BLaER1 treated with 17β-estradiol and CSF1 and Interleukin-3, amounts not matched to agents 10 nM and 100 nM (cell line): Measurements from ENCODE around the gene PHKA2.

Experiments
- H3K27ac ChIP-seq, 11 experiments: shearing (Covaris generic); formaldehyde crosslinking; 2 replicates each; pipeline ENCODE4 v1.8.1; 2022
- H3K27me3 ChIP-seq, 11 experiments: shearing (Covaris generic); formaldehyde crosslinking; 2 replicates each; pipeline ENCODE4 v1.8.1; 2022
- H3K36me3 ChIP-seq, 11 experiments: shearing (Covaris generic); formaldehyde crosslinking; 2 replicates each; pipeline ENCODE4 v1.8.1; 2022
- H3K4me1 ChIP-seq, 10 experiments: shearing (Covaris generic); formaldehyde crosslinking; 2 replicates each; pipeline ENCODE4 v1.8.1; 2022
- H3K4me2 ChIP-seq, 11 experiments: shearing (Covaris generic); formaldehyde crosslinking; 2 replicates each; pipeline ENCODE4 v1.8.1; 2022
- H3K4me3 ChIP-seq, 10 experiments: shearing (Covaris generic); formaldehyde crosslinking; 2 replicates each; pipeline ENCODE4 v1.8.1; 2022
- H3K9ac ChIP-seq, 11 experiments: shearing (Covaris generic); formaldehyde crosslinking; 2 replicates each; pipeline ENCODE4 v1.8.1; 2022
- H3K9me3 ChIP-seq, 11 experiments: shearing (Covaris generic); formaldehyde crosslinking; replicated peaks in 1 of 11; 2 replicates each; pipeline ENCODE4 v1.8.1; 2022
- H4K20me1 ChIP-seq, 11 experiments: shearing (Covaris generic); formaldehyde crosslinking; 2 replicates each; pipeline ENCODE4 v1.8.1; 2022
- Cebpa-rat ChIP-seq, 11 experiments: shearing (Covaris generic); IDR thresholded peaks; 2 replicates each; pipeline ENCODE4 v1.8.1; 2022

Gene PHKA2

DNA sequence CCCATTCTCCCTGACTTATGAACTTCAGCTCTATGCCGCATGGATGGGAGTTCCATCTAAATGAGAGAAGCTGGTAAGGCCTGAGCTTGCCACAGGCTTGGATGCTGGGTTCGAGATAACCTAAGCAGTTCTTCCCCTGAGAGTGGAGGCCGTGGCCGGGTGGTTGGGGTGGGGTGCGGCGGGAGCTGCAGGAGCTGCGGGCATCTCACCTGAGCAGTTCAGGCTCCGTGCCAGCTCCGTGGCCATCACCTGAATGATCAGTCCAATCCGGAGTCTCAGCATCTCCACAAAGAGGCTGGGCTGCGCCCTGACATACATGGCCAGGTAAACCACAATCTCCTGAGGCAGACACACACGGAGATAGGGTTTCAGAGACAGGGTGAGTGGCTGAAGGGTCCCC lies 77.6 kb downstream of the PHKA2 start:
- Histone ChIP-seq H3K9me3 (no peaks in the 10 kb centered on the region), H4K20me1 (peaks cover 0 to 23% (median 0%) of the 10 kb centered on the region in 11 experiments; a peak in 2 of 22 replicates), H3K4me3 (no peak overlapping the region), H3K27me3 (peaks cover 9 to 57% (median 31%) of the 10 kb centered on the region in 11 experiments; a peak in 18 of 22 replicates), H3K9ac (no peak overlapping the region), H3K4me2 (no peak overlapping the region), H3K36me3 (peaks cover 25 to 80% (median 48%) of the 10 kb centered on the region in 11 experiments; a peak in 20 of 22 replicates), H3K27ac (no peak overlapping the region), H3K4me1 (no peaks in the 10 kb centered on the region)
- TF ChIP-seq Cebpa-rat (IDR thresholded peaks at IDR 0.05) = no peak

DNA sequence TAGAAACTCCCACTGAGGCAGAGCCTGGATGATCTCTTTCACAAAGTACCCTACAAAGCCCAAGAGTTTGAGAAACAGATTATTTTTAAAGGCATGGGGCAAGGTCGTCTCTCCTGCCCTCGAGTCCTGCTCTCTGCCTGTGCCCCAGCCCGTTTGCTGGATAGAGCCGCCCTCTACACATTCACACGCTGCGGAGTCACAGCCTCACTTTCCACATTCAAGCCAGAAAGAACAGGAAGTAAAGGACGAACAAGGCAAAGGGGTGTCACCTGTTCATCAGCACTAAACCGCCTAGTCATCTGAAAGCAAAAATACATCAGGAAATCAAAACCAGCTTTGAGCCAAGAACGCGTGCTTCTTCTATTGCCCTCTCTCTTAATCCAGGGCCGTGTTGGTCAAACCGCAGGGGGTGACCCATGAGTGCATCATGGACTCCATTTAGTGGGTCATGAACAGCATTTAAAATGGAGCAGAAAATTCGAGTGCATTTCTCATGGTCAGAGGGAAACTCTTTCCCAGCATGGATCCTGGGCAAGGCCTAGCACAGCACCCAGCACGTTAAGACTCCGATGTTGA lies 83.4 kb downstream of the PHKA2 start:
- Histone ChIP-seq H3K4me2 (no peak overlapping the region), H3K9ac (no peak overlapping the region), H3K27ac (no peak overlapping the region), H3K4me1 (peaks cover 0 to 14% (median 9%) of the 10 kb centered on the region in 10 experiments; a peak in 10 of 20 replicates), H3K4me3 (no peak overlapping the region), H3K36me3 (peaks cover 0 to 43% (median 23%) of the 10 kb centered on the region in 11 experiments; a peak in 16 of 22 replicates), H4K20me1 (peaks cover 0 to 37% (median 0%) of the 10 kb centered on the region in 11 experiments; a peak in 5 of 22 replicates), H3K9me3 (no peaks in the 10 kb centered on the region), H3K27me3 (peaks cover 15 to 83% (median 54%) of the 10 kb centered on the region in 11 experiments; a peak in 19 of 22 replicates)
- no peak for TF ChIP-seq Cebpa-rat (IDR thresholded peaks at IDR 0.05)

DNA sequence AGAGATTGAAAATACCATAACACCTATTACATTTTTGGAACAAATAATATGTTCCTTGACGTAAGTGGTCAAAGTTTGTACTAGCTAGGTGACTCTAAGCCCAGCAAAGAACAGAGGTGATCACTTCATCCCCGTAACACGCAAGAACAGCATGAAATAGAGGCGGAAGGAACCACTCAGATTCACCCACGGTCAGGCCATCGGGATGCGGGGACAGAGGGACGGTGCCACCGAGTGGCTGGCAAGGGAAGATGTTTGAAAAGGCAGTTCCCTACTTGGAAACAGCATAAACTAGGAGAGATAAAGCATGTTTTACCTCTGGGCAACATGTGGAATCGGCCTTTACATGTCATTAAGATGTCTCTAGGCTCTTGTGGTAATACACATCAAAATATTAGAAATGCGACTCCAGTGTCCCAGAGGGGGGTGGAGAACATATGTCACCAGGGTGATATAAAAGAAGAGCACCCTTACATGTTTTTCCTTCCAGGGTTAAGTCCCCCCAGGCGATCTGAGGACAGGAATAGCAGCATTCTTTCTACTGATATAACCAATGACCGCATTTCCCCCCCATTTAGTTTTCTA lies 84.0 kb downstream of the PHKA2 start:
- peaks cover 0 to 39% (median 21%) of the 10 kb centered on the region in 11 experiments; a peak in 15 of 22 replicates for H3K36me3 ChIP-seq
- no peaks in the 10 kb centered on the region for H3K9me3 ChIP-seq
- H3K9ac ChIP-seq = no peak overlapping the region
- no peak overlapping the region for H3K4me3 ChIP-seq
- H3K4me1 ChIP-seq = peaks cover 0 to 20% (median 12%) of the 10 kb centered on the region in 10 experiments; a peak in 10 of 20 replicates
- H3K4me2 ChIP-seq = no peak overlapping the region
- no peak for TF ChIP-seq Cebpa-rat (IDR thresholded peaks at IDR 0.05)
- H3K27ac ChIP-seq = no peak overlapping the region
- H3K27me3 ChIP-seq = peaks cover 20 to 83% (median 59%) of the 10 kb centered on the region in 11 experiments; a peak in 19 of 22 replicates
- H4K20me1 ChIP-seq = peaks cover 0 to 40% (median 3%) of the 10 kb centered on the region in 11 experiments; a peak in 7 of 22 replicates

DNA sequence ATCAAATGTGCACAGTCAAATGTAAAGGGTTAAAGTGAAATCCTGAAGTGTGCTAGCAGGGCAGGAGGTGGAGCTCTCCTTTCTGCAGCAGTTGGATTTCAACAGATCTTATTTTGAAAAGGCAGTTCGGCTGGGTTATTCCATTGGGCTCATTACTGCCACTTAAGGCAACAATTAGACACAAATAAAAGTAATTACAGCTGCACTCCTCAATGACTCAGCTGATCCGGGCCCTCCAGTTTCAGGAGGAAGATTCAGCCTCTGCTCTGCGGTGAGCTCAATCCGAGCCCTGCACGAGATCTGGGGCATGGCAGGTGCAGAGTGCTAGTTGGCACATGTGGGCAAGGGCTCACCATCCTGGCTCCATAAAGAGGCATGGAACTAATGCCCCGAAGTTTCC lies 85.4 kb downstream of the PHKA2 start:
- H3K36me3 ChIP-seq = peaks cover 0 to 34% (median 22%) of the 10 kb centered on the region in 11 experiments; a peak in 16 of 22 replicates
- peaks cover 0 to 23% (median 12%) of the 10 kb centered on the region in 10 experiments; a peak in 10 of 20 replicates for H3K4me1 ChIP-seq
- H3K4me2 ChIP-seq = no peak overlapping the region
- no peak overlapping the region for H3K9ac ChIP-seq
- H3K9me3 ChIP-seq = no peaks in the 10 kb centered on the region
- no peak overlapping the region for H3K4me3 ChIP-seq
- H4K20me1 ChIP-seq = peaks cover 0 to 52% (median 3%) of the 10 kb centered on the region in 11 experiments; a peak in 7 of 22 replicates
- peaks cover 23 to 85% (median 65%) of the 10 kb centered on the region in 11 experiments for H3K27me3 ChIP-seq
- no peak for TF ChIP-seq Cebpa-rat (IDR thresholded peaks at IDR 0.05)
- H3K27ac ChIP-seq = no peak overlapping the region

DNA sequence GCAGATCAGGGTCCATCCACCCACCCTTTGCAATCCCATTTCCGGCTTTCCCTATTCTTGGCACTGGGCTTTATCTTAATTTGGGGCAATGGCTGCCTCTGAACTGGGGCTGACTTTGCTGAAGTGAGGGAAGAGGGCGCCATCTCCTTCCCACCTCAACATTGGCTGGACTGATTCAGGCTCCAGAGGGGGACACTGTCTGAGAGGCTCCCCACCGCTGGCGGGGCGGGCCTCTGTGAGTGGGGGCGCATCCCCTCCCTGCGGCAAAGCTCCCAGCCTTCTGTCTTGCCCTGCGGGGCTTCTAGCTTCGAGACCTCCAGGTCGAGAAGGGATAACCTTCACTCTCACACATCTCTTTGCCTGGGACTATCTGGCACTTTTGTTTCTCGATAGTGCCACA lies 85.8 kb downstream of the PHKA2 start:
- no peak overlapping the region for H3K4me2 ChIP-seq
- TF ChIP-seq Cebpa-rat (IDR thresholded peaks at IDR 0.05) = no peak
- no peaks in the 10 kb centered on the region for H3K9me3 ChIP-seq

DNA sequence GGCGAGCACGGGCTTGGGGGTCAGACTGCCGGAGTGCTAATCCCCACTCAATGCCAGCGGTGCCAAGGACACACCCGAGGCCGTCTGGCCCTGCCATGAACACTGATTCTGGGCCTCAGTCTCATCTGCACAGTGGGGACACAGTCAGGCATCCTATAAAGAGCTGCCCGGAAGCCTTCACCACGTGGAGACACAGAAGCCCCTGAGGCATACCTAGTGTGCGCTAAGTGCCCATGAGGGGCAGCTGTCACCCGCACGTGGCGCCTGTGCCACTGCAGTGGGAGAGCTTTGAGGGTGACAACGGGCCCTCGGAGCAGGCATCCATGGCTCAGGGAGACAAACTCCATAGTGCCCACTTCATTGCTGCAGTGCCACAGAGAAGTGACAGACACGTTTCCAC lies 86.3 kb downstream of the PHKA2 start:
- no peak overlapping the region for H3K9ac ChIP-seq
- H3K36me3 ChIP-seq = peaks cover 0 to 31% (median 17%) of the 10 kb centered on the region in 11 experiments; a peak in 14 of 22 replicates
- H3K4me1 ChIP-seq = peaks cover 0 to 23% (median 12%) of the 10 kb centered on the region in 10 experiments; a peak in 10 of 20 replicates
- H3K9me3 ChIP-seq = no peaks in the 10 kb centered on the region
- H3K4me3 ChIP-seq = no peak overlapping the region
- H3K27ac ChIP-seq = no peak overlapping the region
- TF ChIP-seq Cebpa-rat (IDR thresholded peaks at IDR 0.05) = no peak
- H4K20me1 ChIP-seq = peaks cover 0 to 55% (median 3%) of the 10 kb centered on the region in 11 experiments; a peak in 8 of 22 replicates
- no peak overlapping the region for H3K4me2 ChIP-seq
- H3K27me3 ChIP-seq = peaks cover 32 to 90% (median 70%) of the 10 kb centered on the region in 11 experiments

More for the DNA sequence above, 85.8 kb downstream of the PHKA2 start:
- peaks cover 0 to 23% (median 12%) of the 10 kb centered on the region in 10 experiments; a peak in 10 of 20 replicates for H3K4me1 ChIP-seq
- peaks cover 0 to 55% (median 3%) of the 10 kb centered on the region in 11 experiments; a peak in 7 of 22 replicates for H4K20me1 ChIP-seq
- peaks cover 0 to 31% (median 22%) of the 10 kb centered on the region in 11 experiments; a peak in 15 of 22 replicates for H3K36me3 ChIP-seq
- H3K9ac ChIP-seq = no peak overlapping the region
- peaks cover 27 to 85% (median 66%) of the 10 kb centered on the region in 11 experiments for H3K27me3 ChIP-seq
- no peak overlapping the region for H3K27ac ChIP-seq
- no peak overlapping the region for H3K4me3 ChIP-seq

DNA sequence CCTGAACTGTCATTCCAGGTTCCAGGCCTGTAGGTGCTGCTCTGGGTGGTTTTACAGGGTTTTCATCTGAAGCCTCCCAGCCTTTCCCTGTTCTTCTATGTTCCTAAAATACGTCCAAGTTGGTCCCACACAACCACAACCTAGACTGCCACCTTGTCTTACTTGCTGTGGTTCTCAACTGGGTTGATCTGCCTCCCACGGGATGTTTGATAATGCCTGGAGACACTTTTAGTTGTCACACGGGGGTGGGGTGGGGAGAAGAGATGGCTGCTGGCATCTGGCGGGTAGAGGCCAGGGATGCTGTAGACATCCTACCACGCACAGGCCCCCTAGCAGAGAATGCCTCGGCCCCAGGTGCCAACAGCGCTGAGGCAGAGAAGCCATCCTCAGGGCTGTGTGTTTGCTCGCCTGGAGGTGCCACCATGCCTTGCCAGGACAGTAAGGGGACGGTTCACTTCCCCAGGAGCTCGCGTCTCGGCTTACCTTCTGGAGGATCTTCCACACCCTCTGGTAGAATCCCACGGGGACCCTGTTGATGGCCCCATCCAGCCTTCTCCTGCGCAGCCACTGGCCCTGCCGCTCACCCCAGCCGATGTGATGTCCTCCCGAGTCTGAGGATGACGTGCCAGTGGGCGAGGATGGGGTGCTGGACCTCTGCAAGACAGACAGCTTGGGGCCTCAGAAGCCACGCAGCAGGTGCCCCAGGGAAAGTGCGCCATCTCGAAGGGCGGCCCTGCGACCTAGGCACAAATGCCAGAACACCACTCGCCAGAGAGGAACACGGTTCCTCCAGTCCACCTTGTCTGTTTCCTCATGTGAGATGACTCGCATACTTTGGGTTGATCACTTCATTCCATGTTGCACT lies 87.0 kb downstream of the PHKA2 start:
- Histone ChIP-seq H3K9me3 (no peaks in the 10 kb centered on the region), H3K4me1 (peaks cover 0 to 23% (median 12%) of the 10 kb centered on the region in 10 experiments; a peak in 10 of 20 replicates), H3K9ac (no peak overlapping the region), H4K20me1 (peaks cover 0 to 62% (median 3%) of the 10 kb centered on the region in 11 experiments; a peak in 8 of 22 replicates), H3K27ac (no peak overlapping the region), H3K27me3 (peaks cover 39 to 97% (median 77%) of the 10 kb centered on the region in 11 experiments), H3K36me3 (peaks cover 0 to 29% (median 15%) of the 10 kb centered on the region in 11 experiments; a peak in 14 of 22 replicates), H3K4me3 (no peak overlapping the region), H3K4me2 (no peak overlapping the region)
- no peak for TF ChIP-seq Cebpa-rat (IDR thresholded peaks at IDR 0.05)

DNA sequence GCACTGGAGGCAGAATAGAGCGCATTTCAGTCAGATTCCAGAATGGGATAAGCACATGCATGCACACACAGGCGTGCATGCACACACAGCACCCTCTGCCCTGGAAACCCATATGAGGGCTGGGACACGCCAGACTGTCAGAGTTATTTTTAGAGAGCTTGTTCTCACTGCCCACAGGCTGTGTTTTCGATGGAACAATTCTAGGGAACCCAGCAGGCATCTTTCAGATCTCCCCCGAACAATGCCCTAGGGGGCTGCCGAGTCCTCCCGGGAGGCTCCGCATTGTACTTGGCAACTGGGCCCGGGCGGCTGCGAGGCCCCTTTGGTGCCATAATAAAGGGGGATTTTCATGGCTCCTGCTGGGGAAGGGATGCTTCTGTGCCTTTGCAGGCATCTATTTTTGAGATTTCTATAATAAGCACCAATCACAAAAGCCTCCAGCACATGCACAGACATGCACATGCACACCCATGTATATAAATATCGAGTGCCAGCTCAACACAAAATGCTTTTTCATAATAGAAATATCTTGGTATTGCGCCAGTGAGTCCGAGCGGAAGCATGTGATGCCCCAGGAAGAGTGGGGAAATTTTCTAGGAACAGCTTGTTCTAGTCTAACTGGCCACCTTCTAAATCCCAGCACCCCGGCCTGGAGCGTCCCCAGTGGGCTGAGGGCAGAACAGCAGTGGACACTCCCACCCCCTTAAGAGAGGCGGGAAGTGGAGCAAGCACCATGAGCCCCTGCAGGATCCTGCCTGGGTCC lies 88.5 kb downstream of the PHKA2 start:
- Histone ChIP-seq H3K9me3 (no peaks in the 10 kb centered on the region), H4K20me1 (peaks cover 0 to 71% (median 3%) of the 10 kb centered on the region in 11 experiments; a peak in 9 of 22 replicates), H3K9ac (no peak overlapping the region), H3K36me3 (peaks cover 0 to 29% (median 13%) of the 10 kb centered on the region in 11 experiments; a peak in 12 of 22 replicates), H3K27me3 (peaks cover 54 to 99% (median 89%) of the 10 kb centered on the region in 11 experiments), H3K4me2 (peak overlapping the region in 6 of 11 experiments; percentile 10 to 51 (median 19); a peak in 8 of 22 replicates), H3K4me3 (no peak overlapping the region), H3K4me1 (peaks cover 0 to 23% (median 12%) of the 10 kb centered on the region in 10 experiments; a peak in 10 of 20 replicates), H3K27ac (no peak overlapping the region)
- no peak for TF ChIP-seq Cebpa-rat (IDR thresholded peaks at IDR 0.05)
